ENCODE data around the gene ING5.

DNA sequence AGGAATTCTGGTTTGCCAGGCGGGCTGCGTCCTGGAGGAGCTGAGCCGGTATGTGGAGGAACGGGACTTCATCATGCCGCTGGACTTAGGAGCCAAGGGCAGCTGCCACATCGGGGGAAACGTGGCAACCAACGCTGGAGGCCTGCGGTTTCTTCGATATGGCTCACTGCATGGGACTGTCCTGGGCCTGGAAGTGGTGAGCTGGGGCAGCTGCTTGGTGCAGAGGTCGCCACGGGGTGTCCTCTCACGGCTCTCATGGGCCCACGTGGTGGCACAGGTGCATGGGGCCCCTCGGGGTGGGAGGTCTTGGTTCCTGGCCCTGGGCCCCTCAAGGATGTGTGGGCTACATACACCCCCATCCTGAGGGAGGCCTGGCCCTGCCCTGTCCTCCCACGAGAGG is 41.8 kb downstream of the ING5 start:
- TF ChIP-seq, protein P1, sequence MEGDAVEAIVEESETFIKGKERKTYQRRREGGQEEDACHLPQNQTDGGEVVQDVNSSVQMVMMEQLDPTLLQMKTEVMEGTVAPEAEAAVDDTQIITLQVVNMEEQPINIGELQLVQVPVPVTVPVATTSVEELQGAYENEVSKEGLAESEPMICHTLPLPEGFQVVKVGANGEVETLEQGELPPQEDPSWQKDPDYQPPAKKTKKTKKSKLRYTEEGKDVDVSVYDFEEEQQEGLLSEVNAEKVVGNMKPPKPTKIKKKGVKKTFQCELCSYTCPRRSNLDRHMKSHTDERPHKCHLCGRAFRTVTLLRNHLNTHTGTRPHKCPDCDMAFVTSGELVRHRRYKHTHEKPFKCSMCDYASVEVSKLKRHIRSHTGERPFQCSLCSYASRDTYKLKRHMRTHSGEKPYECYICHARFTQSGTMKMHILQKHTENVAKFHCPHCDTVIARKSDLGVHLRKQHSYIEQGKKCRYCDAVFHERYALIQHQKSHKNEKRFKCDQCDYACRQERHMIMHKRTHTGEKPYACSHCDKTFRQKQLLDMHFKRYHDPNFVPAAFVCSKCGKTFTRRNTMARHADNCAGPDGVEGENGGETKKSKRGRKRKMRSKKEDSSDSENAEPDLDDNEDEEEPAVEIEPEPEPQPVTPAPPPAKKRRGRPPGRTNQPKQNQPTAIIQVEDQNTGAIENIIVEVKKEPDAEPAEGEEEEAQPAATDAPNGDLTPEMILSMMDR (IDR thresholded peaks at IDR 0.05) = no peak
- TF ChIP-seq POLR2A (IDR thresholded peaks at IDR 0.05) (no peak), EP300 (IDR thresholded peaks at IDR 0.05; ENCODE audit: low read depth) (no peak), POLR2AphosphoS5 (IDR thresholded peaks at IDR 0.05) (no peak)

Data from transverse colon (tissue), 4 donors.